Stimulated activated CD8-positive, alpha-beta memory T cell treated with anti-CD3 and anti-CD28 coated beads, Interleukin-12 subunit alpha, Interleukin-12 subunit beta, amount 100 ng/mL, for 24 hours (primary cell): ENCODE measurements around the gene ZFYVE19.
"Not testable (repeated sequence)": the region's sequence is repeated elsewhere in the genome, so short reads cannot be mapped to it uniquely, and the experiment has no call there.

Experiments used
- DNase-seq: peaks from one replicate; pipeline ENCODE4 v3.0.0-alpha.2; 2020; ENCODE audit errors: extremely low read depth

ZFYVE19 gene

GRCh38 chr15:40846841-40847222 is 39.9 kb downstream of the ZFYVE19 start:
- no peak for DNase-seq

GRCh38 chr15:40847223-40847961 is 40.5 kb downstream of the ZFYVE19 start:
- no peak for DNase-seq

GRCh38 chr15:40850576-40851112 is 43.8 kb downstream of the ZFYVE19 start:
- no peak for DNase-seq

- DNase-seq = no peak
Observed at GRCh38 chr15:40852529-40852928, 45.6 kb downstream of the ZFYVE19 start.

GRCh38 chr15:40853241-40853890 is 46.5 kb downstream of the ZFYVE19 start:
- DNase-seq = no peak

- no peak for DNase-seq
Observed at GRCh38 chr15:40854161-40854560, 47.3 kb downstream of the ZFYVE19 start.

GRCh38 chr15:40855706-40856234 is 48.9 kb downstream of the ZFYVE19 start:
- no peak for DNase-seq

- no peak for DNase-seq
Observed at GRCh38 chr15:40856746-40857145, 49.9 kb downstream of the ZFYVE19 start.

GRCh38 chr15:40857601-40858341 is 50.9 kb downstream of the ZFYVE19 start:
- DNase-seq = peak; percentile 30

GRCh38 chr15:40858706-40859105 is 51.8 kb downstream of the ZFYVE19 start:
- DNase-seq = no peak

GRCh38 chr15:40859206-40859851 is 52.4 kb downstream of the ZFYVE19 start:
- peak; percentile 59 for DNase-seq

- not testable (repeated sequence) for DNase-seq
Observed at GRCh38 chr15:40861147-40861546, 54.3 kb downstream of the ZFYVE19 start.

- DNase-seq = no peak
Observed at GRCh38 chr15:40863660-40864270, 56.9 kb downstream of the ZFYVE19 start.
